HepG2 (cell line): ENCODE data around the gene TXNDC2. TPM values are rescaled to one million over a fixed set of nuclear protein-coding genes. Genes with fewer than 3 reads are reported as not detected.

Source experiments
- BRD4 ChIP-seq: sonication (generic); formaldehyde crosslinking; IDR thresholded peaks from 2 replicates; pipeline ENCODE4 v1.4.0; 2020; ENCODE audit warnings: missing genetic modification reagents
- ELF3 ChIP-seq: IDR thresholded peaks from 2 replicates; pipeline ENCODE4 v1.6.1; 2016; ENCODE audit warnings: missing genetic modification reagents, missing compliant biosample characterization
- HDAC6 ChIP-seq: fragments of 200-600 bp; sonication (generic); IDR thresholded peaks from 2 replicates; pipeline ENCODE4 v1.7.0; 2017; ENCODE audit warnings: mild to moderate bottlenecking, antibody characterized with exemption, low read length, low read depth
- KAT2B ChIP-seq: fragments of 150-350 bp; IDR thresholded peaks from 2 replicates; pipeline ENCODE4 v1.6.1; 2014; ENCODE audit warnings: low read depth, low read length, borderline replicate concordance
- KMT2B ChIP-seq: IDR thresholded peaks from 2 replicates; pipeline ENCODE4 v1.6.1; 2016; ENCODE audit warnings: missing genetic modification reagents, missing compliant biosample characterization
- MTA3 ChIP-seq: sonication (generic); formaldehyde crosslinking; IDR thresholded peaks from 2 replicates; pipeline ENCODE4 v1.4.0; 2020; ENCODE audit warnings: missing genetic modification reagents
- NFE2 ChIP-seq: sonication (generic); formaldehyde crosslinking; IDR thresholded peaks from 2 replicates; pipeline ENCODE4 v1.4.0; 2020; ENCODE audit warnings: missing genetic modification reagents
- NFE2L2 ChIP-seq: fragments of 150-350 bp; IDR thresholded peaks from 2 replicates; pipeline ENCODE4 v1.6.1; 2014; ENCODE audit warnings: low read length
- ONECUT2 ChIP-seq: sonication (generic); formaldehyde crosslinking; IDR thresholded peaks from 2 replicates; pipeline ENCODE4 v1.4.0; 2020; ENCODE audit warnings: missing genetic modification reagents
- RBAK ChIP-seq: sonication (generic); formaldehyde crosslinking; IDR thresholded peaks from 2 replicates; pipeline ENCODE4 v1.5.1; 2020; ENCODE audit warnings: mild to moderate bottlenecking, missing genetic modification reagents
- SAP130 ChIP-seq: IDR thresholded peaks from 2 replicates; pipeline ENCODE4 v1.6.1; 2016; ENCODE audit warnings: low read depth
- TGIF2 ChIP-seq: IDR thresholded peaks from 2 replicates; pipeline ENCODE4 v1.6.1; 2016; ENCODE audit warnings: control low read depth, missing compliant biosample characterization
- ZNF253 ChIP-seq: sonication (generic); formaldehyde crosslinking; IDR thresholded peaks from 2 replicates; pipeline ENCODE4 v1.8.0; 2022; ENCODE audit warnings: mild to moderate bottlenecking, missing genetic modification reagents, borderline replicate concordance
- ZNF292 ChIP-seq: sonication (generic); formaldehyde crosslinking; IDR thresholded peaks from 2 replicates; pipeline ENCODE4 v1.8.1; 2022; ENCODE audit warnings: mild to moderate bottlenecking, low read depth, missing genetic modification reagents, borderline replicate concordance
- ZNF34 ChIP-seq: sonication (generic); formaldehyde crosslinking; IDR thresholded peaks from 2 replicates; pipeline ENCODE4 v1.4.0; 2020; ENCODE audit warnings: mild to moderate bottlenecking, missing genetic modification reagents, borderline replicate concordance
- ZNF614 ChIP-seq: IDR thresholded peaks from 2 replicates; pipeline ENCODE4 v1.6.1; 2018; ENCODE audit warnings: missing biosample characterization, missing genetic modification reagents, inconsistent platforms, borderline replicate concordance
- ZNF619 ChIP-seq: sonication (generic); formaldehyde crosslinking; IDR thresholded peaks from 2 replicates; pipeline ENCODE4 v1.4.0; 2020; ENCODE audit warnings: mild to moderate bottlenecking, missing genetic modification reagents
- ZNF7 ChIP-seq: IDR thresholded peaks from 2 replicates; pipeline ENCODE4 v1.6.1; 2016; ENCODE audit warnings: missing biosample characterization, missing genetic modification reagents
- ZSCAN21 ChIP-seq: sonication (generic); formaldehyde crosslinking; IDR thresholded peaks from 2 replicates; pipeline ENCODE4 v1.8.0; 2022; ENCODE audit warnings: mild to moderate bottlenecking, missing genetic modification reagents, moderate library complexity, borderline replicate concordance
- polyA plus RNA-seq, 8 experiments: library from polyadenylated mRNA; depleted of rRNA in 3 of 8; stranded (reverse) in 7 of 8; unstranded in 1 of 8; fragments of >200 nt; fragmentation: Illumina TruSeq in 4 of 8; extraction: Trizol in 4 of 8; gene quantifications; 2 replicates each; pipeline versions ENCODE4 v1.2.1 to v1.2.3, GENCODE V29; 2011 to 2016; ENCODE audit warnings: low read depth in 4 of 8, missing spikeins in 1 of 8, mixed read lengths in 1 of 8; ENCODE audit not compliant: insufficient read depth in 1 of 8
- total RNA-seq, 5 experiments: library from RNA; depleted of rRNA; stranded (reverse); fragments of >200 nt; fragmentation: Illumina TruSeq; extraction: Trizol; gene quantifications; 2 replicates each; pipeline ENCODE4 v1.2.3, GENCODE V29; 2016; ENCODE audit warnings: low read depth in 1 of 5
- TF ChIP-seq, protein P1 (sequence below): IDR thresholded peaks from 2 replicates; pipeline ENCODE4 v1.6.1; 2018; ENCODE audit warnings: missing genetic modification reagents
- TF ChIP-seq, protein P2 (sequence below), 2 experiments: sonication (generic) in 1 of 2; formaldehyde crosslinking in 1 of 2; IDR thresholded peaks; 2 replicates each; pipeline versions ENCODE4 v1.4.0 to v1.6.1; 2016 to 2020; ENCODE audit warnings: borderline replicate concordance in 1 of 2, low read depth in 1 of 2, mild to moderate bottlenecking in 1 of 2, missing genetic modification reagents in 1 of 2
- TF ChIP-seq, protein P3 (sequence below): sonication (generic); formaldehyde crosslinking; IDR thresholded peaks from 2 replicates; pipeline ENCODE4 v1.5.1; 2020; ENCODE audit warnings: missing genetic modification reagents, mild to moderate bottlenecking, borderline replicate concordance
- TF ChIP-seq, protein P4 (sequence below): conservative IDR thresholded peaks from 2 replicates; pipeline ENCODE4 v1.6.1; 2018; ENCODE audit warnings: missing genetic modification reagents

TXNDC2 gene
- total and polyA plus RNA-seq, 2 of the 13 experiments (the other 11 are each of a cell fraction or from before 2014, with no cell fraction given): not detected

DNA sequence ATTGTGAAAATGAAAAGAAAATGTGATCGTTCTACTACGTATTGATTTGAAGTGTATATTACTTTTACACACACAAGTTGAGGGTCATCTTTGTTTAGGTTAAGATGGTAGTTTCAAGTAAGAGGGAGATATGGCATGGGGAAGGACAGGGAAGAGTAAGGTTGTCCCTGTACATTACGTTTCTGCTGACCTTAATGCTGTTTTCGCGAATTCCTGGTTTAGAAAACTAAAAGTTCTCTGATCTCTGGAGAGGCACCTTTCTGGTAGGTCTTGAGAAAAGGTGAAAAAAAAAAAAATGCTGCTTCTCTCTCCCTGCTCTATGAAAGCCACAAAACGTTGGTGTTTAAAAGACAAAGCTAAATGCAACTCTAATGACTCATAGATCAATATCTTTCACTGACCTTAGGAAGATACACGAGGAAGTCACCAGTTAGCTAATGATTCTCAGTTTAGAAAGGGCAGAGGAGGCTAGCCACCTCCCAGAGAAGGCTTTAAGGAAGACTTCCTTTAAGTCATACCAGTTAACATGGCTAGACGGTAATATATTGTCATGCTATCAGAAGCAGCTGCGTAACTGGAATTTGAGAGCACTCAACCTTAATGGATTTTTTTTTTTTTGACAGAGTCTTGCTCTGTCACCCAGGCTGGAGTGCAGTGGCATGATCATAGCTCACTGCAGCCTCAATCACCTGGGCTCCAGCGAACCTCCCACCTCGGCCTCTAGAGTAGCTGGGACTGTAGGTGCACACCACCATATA is 13.2 kb downstream of the TXNDC2 start (continued):
- TF ChIP-seq, protein P1, sequence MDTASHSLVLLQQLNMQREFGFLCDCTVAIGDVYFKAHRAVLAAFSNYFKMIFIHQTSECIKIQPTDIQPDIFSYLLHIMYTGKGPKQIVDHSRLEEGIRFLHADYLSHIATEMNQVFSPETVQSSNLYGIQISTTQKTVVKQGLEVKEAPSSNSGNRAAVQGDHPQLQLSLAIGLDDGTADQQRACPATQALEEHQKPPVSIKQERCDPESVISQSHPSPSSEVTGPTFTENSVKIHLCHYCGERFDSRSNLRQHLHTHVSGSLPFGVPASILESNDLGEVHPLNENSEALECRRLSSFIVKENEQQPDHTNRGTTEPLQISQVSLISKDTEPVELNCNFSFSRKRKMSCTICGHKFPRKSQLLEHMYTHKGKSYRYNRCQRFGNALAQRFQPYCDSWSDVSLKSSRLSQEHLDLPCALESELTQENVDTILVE: no peak
- TF ChIP-seq ZNF34 (CRISPR knock-in tag) (no peak), ZNF7 (CRISPR knock-in tag) (no peak), RBAK (no peak), ZNF292 (no peak), TGIF2 (CRISPR knock-in tag) (no peak), KMT2B (CRISPR knock-in tag) (peak; percentile 28; the same call in 1 of the 2 replicates), ZNF253 (CRISPR knock-in tag) (no peak), MTA3 (CRISPR knock-in tag) (no peak), NFE2L2 (no peak), ELF3 (CRISPR knock-in tag) (peak; percentile 89), ONECUT2 (CRISPR knock-in tag) (peak; percentile 84), HDAC6 (no peak), ZNF619 (CRISPR knock-in tag) (no peak), NFE2 (CRISPR knock-in tag) (no peak), ZSCAN21 (no peak), KAT2B (peak; percentile 18; the same call in 1 of the 2 replicates), BRD4 (no peak), ZNF614 (CRISPR knock-in tag) (peak; percentile 90), SAP130 (CRISPR knock-in tag) (peak; percentile 66)
- TF ChIP-seq, protein P2, sequence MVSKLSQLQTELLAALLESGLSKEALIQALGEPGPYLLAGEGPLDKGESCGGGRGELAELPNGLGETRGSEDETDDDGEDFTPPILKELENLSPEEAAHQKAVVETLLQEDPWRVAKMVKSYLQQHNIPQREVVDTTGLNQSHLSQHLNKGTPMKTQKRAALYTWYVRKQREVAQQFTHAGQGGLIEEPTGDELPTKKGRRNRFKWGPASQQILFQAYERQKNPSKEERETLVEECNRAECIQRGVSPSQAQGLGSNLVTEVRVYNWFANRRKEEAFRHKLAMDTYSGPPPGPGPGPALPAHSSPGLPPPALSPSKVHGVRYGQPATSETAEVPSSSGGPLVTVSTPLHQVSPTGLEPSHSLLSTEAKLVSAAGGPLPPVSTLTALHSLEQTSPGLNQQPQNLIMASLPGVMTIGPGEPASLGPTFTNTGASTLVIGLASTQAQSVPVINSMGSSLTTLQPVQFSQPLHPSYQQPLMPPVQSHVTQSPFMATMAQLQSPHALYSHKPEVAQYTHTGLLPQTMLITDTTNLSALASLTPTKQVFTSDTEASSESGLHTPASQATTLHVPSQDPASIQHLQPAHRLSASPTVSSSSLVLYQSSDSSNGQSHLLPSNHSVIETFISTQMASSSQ (IDR thresholded peaks at IDR 0.05; ENCODE audit: low read depth): 0 out of 2 replicates have a peak, but pooled peaks have one; percentile 48
- TF ChIP-seq, protein P2 (CRISPR knock-in tag; IDR thresholded peaks at IDR 0.05; ENCODE audit: borderline replicate concordance): no peak
- TF ChIP-seq, protein P3, sequence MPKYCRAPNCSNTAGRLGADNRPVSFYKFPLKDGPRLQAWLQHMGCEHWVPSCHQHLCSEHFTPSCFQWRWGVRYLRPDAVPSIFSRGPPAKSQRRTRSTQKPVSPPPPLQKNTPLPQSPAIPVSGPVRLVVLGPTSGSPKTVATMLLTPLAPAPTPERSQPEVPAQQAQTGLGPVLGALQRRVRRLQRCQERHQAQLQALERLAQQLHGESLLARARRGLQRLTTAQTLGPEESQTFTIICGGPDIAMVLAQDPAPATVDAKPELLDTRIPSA: no peak
- TF ChIP-seq, protein P4, sequence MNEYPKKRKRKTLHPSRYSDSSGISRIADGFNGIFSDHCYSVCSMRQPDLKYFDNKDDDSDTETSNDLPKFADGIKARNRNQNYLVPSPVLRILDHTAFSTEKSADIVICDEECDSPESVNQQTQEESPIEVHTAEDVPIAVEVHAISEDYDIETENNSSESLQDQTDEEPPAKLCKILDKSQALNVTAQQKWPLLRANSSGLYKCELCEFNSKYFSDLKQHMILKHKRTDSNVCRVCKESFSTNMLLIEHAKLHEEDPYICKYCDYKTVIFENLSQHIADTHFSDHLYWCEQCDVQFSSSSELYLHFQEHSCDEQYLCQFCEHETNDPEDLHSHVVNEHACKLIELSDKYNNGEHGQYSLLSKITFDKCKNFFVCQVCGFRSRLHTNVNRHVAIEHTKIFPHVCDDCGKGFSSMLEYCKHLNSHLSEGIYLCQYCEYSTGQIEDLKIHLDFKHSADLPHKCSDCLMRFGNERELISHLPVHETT (CRISPR knock-in tag): no peak
